Measurements from ENCODE around the gene CLMN.

CLMN gene

DNA sequence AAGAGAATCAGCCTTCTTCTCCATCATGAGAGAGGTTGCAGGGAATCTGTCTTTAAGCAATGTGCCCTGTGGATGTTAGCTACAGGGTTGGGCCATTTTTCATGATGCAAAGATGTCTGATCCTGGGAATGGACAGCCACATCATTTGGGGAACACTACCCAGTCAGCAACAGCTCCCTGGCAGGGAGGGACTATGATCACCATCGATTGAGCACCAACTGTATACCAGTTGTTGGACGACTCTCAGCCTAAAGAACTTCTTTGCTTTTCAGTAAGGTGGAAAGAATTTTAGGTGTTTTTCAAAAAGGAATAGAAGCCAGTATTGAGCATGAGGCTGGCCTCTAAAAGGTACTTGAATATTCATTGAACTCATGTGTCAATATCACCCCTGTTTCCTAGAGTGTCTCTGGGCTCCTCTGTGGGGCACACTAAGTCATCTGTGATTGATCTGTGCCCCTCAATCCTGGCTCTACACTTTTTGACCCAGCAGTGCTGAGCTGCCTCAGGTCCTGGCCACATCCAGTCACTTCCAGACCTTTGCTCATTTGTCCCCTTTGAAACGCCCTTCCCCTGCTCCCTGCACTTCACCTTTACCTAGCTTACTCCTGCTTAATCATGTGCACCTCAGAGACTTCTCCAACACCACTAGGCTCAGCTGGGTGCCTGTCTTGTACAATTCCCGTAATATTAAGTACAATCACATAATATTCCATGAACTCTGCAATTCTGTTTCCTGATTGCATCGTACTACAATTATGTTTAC is 2.2 kb upstream of the CLMN start:
- no peak for DNase-seq

DNA sequence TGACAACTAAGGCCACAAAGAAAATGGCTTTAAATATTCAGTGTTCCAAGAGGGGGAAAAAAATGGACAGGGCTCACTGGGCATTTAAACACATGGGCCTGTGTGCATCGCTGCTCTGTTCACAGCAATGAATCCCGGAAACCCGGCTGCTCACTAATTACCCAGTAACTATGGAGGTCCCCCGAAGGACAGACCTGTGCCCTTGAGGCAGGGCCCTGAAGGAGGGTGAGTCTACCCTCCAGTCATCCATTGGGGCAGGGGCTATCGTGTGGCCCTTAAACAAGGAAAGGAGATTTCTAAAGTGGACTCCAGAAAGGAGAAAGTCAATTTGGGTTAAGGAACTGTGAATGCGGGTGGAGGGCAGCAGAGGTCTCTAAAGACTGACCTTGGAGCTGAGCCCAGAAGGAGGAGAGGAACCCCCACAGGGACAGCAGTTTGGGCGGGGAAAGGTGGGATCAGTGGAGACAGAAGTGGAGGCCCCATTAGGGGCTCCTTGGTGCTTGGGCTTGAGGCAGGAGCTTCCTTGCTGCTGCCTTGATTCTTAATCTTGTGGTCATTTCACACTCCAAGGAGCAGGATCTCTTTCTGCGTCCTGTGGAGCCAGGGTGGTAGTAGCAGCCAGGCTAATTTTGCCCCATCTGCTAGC is 1.4 kb upstream of the CLMN start:
- DNase-seq: no peak

DNA sequence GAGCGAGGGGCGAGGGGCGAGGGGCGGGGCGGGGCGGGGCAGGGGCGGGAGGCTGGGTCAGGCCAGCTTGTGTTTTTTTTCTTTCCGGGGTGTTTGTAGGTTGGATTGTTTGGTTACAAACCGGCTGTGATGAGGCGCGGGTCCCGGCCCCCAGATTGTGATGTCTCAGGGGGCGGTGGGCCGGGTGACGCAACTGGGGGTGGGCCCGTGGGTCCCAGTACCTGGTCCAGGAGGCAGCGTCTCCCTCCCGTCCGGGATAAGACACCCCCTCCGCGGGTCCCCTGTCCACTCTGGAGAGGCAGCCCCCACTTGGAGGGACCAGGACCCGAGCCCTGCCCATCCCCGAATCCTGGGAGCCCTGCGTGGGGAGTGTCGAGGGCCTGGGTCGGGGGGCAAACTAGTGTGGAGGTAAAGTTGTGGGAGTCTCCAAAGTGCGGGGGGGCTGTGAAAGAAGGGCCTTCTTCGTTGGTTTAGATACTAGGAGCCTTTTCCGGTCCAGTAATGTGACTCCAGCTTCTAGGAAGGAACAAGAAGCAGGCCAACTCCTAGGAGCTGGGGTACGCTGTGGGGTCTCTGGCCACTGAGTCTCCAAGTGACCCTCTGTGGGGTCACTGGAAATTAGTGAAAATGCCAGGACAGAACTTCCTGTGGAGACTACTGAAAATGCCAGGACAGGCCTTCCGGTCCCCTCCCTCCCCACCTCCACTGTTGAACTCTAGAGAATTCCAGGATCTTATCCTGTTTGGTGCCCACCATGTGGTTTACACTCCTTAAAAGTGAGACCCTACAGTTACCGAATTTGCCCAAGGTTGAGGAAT is 579 bp upstream of the CLMN start:
- DNase-seq: peak in 4 of 56 donors; percentile 22 to 68 (median 35)

DNA sequence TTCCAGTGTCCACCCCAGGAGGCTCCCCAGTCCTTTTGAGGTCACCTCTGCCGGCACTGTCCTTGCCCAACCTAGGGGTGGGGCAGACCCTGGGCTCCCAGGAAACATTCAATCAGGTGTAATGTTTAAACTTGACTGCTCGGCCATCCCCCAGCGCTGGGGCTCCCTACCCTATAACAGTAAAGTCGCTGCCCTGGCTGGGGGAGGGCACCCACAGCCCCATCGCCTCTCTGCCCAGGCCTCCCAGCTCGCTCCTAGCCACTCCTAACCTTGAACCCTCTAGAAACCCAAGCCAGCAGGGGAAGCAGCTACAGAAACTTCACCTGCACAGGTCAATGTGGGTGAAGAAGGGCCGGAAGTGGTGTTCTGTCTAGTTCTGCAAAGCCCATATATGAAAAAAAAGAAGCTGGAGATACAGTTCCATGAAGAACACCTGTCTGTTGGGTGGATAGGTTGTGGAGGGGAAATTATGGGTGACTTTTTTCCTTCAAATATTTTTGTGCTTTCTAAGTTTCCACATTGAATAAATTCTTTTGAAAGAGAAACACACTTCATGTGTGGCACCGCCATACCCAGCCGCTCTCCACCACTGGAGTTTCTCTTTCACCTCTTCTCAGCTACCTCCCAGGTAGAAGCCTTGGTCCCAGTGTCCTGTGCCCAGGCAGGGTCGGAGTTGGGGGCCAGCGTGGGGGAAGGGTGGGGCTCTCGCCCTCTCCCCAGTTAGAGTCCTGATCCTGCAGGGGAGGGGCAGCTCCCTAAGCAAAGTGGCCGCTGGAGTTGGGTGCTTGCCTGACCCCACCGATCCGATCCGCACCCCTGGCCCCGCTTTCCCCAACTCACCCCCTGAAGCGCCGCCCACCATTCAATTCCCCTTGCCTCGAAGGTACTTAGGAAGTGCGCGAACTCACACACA is 1.1 kb downstream of the CLMN start:
- peak in 1 of 56 donors; percentile 62 for DNase-seq

DNA sequence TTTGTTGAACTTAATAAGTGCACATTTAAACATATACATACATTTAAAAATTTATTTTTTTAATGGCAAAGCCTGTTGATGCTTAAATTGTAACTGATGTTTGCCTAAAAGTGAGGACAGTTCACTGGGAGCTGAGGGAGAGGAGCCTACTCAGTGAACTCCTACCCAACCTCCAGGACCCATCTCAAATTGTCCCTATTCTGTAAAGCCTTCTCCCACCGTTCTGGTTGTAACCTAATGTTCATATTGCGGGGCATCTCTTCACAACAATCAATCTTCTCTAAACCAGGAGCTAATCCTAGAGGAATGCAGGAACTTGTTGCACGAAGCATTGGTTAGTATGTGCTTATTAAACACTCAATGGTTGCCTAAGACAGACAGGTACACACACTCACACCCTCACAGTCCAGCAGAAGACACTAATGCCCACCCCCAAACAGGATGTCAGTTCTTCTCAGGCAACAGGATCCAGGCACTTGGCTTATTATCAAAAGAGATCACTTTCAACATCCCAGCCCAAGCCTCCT is 1.8 kb downstream of the CLMN start:
- no peak for DNase-seq

DNA sequence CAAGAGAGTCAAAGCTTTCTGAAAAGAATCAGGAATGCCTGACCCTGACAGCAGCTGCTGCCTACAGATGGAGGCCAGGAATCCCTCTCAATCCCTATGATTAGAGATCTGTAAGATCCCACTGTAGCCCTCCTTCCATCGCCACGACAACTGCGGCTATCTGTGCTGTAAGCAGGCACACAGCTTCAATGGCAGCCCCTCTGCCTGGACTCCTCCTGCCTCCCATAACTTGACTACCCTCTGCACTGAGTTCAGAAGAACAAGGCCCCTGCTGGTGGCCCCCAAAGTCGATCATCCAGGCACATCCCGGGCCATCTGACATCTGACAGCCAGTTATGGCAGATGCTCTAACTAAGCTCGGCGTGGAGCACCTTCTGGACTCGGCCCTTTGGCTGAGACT is 2.9 kb downstream of the CLMN start:
- DNase-seq: no peak

DNA sequence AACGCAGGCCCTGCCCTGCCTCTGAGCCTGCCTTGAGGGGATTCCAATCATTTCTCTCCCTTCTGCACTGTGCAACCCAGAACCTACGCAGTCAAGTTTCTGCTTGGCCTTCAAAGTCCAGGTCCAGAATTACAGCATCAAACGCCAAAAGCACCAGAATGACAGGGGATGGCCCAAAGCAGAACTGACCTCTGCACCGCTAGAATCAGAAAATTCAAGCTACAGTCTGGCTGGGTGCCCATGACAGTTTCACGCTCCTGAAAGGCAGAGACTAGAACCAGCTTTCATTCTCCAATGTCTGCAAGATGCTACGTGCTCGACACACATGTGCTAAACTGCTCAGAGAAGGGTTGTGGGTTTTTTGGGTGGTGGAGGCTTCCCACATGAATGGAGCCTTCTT is 4.1 kb downstream of the CLMN start:
- DNase-seq: no peak

DNA sequence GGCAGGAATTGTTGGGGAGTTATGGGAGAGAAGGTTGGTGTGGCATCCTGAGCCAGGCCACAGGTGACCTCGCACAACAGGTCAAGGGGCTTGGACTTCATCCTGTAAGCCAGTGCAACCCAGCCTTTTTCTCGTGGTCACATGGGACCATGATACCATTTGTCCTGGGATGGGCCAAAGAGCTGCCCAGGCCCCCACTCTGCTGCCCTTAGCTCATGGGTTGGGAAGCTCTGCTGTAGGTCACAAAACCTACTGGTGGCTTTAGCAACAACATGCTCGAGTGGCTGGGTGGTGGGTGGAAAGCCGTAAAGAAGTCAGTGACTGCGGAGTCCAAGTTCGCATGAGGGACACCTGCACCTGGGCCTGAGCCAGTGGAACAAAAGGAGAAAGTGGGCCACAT is 4.6 kb downstream of the CLMN start:
- no peak for DNase-seq

DNA sequence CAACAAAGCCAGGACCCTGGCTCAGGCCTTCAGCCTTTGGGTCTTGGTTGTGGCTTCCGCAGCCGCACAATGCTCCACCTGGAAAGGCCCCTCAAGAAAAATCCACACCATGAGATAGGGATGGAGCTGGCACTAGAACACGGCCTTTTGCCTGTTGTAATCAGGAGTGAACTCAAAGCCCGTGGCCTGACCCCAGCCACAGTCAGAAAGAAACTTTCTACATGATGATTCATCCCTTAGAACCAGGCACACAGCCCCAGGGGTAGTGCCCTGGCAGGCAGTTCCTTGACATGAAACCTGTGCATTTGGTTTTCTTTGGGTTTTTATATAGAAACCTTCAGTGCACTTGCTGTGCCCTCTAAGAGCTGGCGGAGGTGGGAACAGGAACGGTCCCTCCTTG is 5.1 kb downstream of the CLMN start:
- DNase-seq: peak in 1 of 56 donors; percentile 31

DNA sequence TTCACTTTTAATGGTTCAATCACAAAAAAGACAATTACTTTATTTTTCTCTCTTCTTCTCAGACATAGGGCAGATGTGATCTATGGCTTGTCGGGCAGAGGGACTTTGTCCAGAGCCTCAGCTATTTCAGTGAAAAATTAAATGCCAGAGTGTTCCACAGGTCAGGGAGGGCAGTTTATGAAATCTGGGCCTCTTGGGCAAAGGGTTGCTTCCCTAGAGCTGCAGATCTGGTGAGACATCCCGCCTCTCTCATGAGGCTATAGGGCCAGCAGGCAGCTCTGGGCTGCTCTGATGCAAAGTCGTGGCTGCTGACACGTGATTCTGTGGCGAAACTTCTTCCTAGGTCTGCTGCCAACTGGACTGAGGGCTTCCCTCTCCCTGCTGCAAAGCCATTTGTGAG is 6.0 kb downstream of the CLMN start:
- peak in 44 of 56 donors; percentile 14 to 77 (median 56) for DNase-seq

DNA sequence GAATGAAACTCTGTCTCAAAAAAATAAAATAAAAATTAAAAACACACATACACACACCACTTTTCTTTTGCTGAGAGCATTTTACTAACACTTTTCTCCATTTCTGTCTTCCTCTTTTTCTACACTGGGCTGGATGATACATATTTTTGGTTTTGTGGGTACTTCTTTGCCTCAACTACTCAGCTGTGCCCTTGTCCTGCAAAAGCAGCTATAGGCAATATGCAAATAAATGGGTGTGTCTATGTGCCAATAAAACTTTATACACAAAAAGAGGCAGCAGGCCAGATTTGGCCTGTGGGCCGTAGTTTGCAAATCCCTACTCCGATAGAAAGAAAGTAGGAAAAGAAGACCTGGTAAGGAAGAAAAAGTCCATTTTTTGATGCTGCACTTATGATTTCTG is 6.5 kb downstream of the CLMN start:
- DNase-seq: no peak

DNA sequence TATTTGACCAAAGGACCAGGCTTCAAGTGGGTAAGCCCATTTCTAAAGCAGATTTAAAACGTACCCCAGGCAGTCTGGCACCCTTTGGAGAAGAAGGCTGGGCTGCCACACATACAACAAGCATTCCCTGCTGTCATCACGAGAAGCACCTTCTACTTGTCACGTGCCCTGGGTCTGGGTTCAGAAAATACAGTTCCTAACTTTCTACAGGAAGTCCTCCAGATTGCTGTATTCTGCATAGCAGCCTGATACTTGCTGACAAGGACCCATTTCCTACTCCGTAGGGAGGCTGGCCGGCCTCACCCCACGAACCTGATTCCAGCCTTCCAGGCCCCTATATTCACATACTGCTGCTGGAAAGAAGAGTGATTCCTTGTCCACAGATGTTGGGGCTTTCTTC is 7.4 kb downstream of the CLMN start:
- DNase-seq: no peak

DNA sequence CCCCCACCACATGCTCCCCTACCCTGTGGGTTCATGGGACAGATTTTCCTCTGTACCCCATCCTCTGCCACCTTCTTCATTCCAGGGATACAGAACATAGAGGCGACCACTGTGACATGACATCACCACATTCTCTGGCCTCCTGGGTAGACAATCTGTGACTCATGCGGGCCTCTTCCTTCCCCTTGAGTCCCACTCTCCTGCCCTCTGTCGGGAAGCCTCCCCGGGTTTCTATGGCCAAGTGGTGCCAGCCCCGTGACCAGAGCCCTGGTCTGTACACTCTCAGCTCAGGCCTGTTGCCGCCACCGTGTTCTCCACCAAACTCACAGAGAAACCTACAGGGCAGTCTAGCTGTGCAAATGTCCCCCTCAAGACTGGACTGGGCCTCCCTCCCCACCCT is 8.0 kb downstream of the CLMN start:
- peak in 3 of 56 donors; percentile 36 to 70 (median 39) for DNase-seq

DNA sequence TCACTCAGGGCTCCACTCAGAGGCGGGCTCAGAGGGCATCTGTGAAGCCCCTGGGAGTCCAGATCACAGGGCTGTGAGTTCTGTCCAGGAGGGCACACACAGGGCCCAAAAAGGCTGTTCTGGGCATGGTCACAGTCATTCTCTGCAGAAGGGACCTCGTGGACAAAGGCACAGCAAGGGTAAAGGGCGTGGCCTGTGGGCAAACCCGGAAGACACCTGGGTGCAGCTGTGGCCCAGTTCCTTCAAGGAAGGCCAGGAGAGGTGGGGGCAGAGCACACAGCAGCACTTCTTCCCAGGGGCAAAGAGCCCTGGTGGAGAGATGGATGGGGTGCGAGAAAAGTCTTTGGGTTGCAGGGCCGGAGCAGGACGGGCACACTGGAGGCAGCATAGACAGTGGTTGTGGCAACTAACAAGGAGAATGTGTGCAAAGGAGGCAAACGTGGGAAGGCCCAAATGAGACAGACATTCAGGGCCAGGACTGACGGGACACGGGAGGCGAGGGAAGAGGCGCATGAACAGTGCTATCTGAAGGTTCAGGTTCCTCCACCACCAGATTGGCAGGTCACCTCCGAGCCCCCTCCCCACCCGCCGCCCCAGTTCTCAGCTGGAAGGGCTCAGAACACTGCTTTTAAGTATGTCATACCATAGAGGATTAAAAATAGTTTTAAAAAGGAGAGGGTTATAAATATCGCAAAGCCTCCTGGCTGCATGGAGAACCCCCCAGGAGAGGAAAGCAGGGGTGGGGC is 8.9 kb downstream of the CLMN start:
- DNase-seq: no peak

DNA sequence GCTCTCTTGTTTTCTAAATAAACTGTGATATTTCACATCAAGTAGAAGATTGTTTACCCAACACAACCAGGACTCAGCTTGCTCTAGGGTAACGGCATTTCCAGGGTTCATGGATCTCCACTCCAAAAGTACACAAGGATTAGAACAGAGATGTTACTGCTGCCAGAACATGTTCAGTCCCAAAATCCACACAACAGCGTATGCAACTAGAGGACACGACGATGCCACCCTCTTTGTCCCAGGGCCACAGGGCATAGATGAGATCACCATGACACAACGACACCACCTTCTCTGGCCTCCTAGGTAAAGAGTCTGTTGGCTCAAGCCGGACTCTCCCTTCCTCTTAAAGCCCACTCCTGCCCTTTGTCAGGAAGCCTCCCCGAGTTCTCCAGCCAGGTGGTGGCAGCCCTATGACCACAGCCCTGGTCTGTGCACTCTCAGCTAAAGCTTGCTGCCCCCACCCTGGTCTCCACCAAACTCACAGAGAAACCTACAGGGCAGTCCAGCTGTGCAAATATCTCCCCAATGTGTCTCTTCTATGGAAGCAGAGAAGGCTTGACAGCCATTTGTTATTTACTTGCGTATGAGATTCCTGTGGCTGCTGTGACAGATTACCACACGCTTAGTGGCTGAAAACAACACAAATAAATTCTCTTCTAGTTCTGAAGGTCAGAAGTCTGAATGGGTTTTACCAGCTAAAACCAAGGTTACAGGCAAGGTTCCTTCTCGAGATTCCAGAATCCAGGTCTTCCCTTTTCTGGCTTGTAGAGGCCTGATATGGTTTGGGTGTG is 10.3 kb downstream of the CLMN start:
- no peak for DNase-seq

DNA sequence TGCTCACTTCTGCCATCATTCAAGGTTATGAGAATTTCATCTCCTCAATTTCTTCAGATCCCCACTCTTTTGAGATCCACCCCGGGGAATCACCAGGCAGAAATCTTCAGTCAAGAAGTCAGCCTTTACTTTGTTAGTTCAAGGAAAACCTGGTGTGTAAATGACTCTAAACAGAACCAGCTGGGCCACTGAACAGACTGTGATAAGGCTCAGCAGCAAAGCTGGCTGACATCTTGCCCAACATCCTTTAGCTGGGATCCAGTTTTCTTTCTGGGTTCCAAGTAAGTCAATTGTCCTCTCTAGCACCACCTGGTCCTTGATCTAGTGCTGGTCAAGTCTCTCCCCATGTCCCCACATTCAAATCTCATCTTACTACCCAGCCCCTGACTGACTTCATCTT is 11.6 kb downstream of the CLMN start:
- DNase-seq: no peak

DNA sequence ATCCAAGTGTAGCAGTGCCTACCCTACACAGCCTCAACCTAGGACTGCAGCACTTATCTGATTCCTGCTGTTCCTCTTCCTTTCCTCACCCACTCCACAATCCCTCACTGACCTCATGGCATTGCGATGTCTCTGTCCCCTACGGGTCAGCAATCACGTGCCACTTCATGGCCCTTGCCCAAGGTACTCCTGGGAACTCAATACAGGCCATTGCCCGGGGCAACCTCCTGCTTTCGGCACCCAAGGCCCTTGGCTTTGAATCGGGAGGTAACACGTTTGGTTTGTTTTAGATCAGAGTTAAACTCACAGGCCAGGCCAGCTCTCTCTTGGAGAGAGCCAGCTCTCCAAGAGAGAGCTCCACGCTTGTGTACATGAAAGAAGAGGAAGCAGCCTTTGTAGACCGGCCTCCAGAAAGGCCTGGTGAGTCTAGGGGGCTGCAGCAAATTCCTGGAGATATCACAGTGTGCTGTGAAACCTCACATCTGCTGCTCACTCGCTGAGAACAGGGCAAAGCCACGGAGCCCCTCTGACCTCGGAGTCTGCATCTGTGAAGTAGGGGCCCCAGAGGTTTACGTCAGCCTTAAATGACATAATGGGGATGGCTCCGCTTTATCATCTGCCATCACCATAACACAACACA is 12.2 kb downstream of the CLMN start:
- DNase-seq: peak in 16 of 56 donors; percentile 29 to 60 (median 42)

DNA sequence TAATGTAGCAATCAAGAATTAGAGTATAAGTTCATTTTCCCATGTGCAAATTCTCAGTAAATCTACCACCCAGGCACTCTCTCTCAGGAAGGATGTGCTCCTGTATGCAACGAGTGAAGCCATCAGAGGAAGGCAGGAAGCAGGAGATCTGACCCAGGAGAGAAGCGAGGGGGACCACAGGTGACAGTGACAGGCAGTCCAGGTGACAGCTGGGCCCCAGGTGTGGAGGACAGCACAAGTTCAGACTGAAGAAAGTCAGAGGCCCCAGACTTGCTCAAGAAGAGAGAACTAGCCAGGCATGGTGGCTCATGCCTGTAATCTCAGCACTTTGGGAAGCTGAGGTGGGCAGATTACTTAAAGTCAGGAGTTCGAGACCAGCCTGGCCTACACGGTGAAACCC is 13.8 kb downstream of the CLMN start:
- DNase-seq: no peak

DNA sequence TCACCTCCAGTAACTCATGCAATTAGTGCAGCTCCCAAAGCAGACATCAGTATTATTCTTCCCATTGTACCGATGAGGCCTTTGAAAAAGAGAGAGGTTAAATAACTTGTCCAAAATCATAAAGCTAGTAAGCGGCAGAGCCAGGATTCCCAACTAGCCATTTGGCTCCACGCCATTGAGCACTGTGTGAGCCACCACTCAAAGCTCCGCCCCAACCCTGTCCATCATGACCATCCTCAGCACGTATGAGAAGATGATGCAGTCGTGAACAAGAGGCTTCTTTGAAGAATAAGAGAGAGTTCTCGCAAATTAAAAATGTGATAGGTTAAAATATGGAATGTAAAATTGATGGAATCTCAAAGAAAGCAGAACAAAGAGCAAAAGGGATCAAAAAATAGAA is 14.6 kb downstream of the CLMN start:
- peak in 28 of 56 donors; percentile 19 to 85 (median 48) for DNase-seq
